MM.1S (cell line): ENCODE results near the gene ARL4A.

Experiments
- DNase-seq: peaks from one replicate; pipeline ENCODE4 v3.0.0-alpha.2; 2015
- H2AFZ ChIP-seq: fragments of 300-600 bp; sonication (generic); 2 replicates; pipeline ENCODE4 v1.6.0; 2016; ENCODE audit warnings: antibody characterized with exemption, low read length
- H3F3A ChIP-seq: fragments of 300-600 bp; sonication (generic); 2 replicates; pipeline ENCODE4 v1.6.1; 2016; ENCODE audit warnings: mild to moderate bottlenecking, antibody characterized with exemption, low read length, moderate library complexity, mixed read lengths; ENCODE audit not compliant: insufficient read depth
- H3K27ac ChIP-seq: fragments of 300-600 bp; sonication (generic); 2 replicates; pipeline ENCODE4 v1.5.1; 2016; ENCODE audit warnings: mild to moderate bottlenecking, low read length
- H3K27me3 ChIP-seq: fragments of 300-600 bp; sonication (generic); replicated peaks from 2 replicates; pipeline ENCODE4 v1.6.0; 2016; ENCODE audit warnings: low read length; ENCODE audit not compliant: insufficient read depth
- H3K36me3 ChIP-seq: fragments of 300-600 bp; sonication (generic); replicated peaks from 2 replicates; pipeline ENCODE4 v1.6.1; 2016; ENCODE audit warnings: mild to moderate bottlenecking, low read length, mixed read lengths; ENCODE audit not compliant: insufficient read depth
- H3K4me1 ChIP-seq: fragments of 300-600 bp; sonication (generic); 2 replicates; pipeline ENCODE4 v1.6.1; 2016; ENCODE audit warnings: low read length, mixed read lengths
- H3K4me2 ChIP-seq: fragments of 300-600 bp; sonication (generic); 2 replicates; pipeline ENCODE4 v1.6.0; 2016; ENCODE audit warnings: low read depth, low read length
- H3K4me3 ChIP-seq: fragments of 300-600 bp; sonication (generic); 2 replicates; pipeline ENCODE4 v1.5.1; 2016; ENCODE audit warnings: low read length, mixed read lengths
- H3K79me2 ChIP-seq: fragments of 300-600 bp; sonication (generic); 2 replicates; pipeline ENCODE4 v1.6.1; 2016; ENCODE audit warnings: mixed run types, low read length, mixed read lengths
- H3K9ac ChIP-seq: fragments of 300-600 bp; sonication (generic); 2 replicates; pipeline ENCODE4 v1.6.1; 2016; ENCODE audit warnings: low read length, mixed read lengths
- H3K9me2 ChIP-seq: fragments of 300-600 bp; sonication (generic); replicated peaks from 2 replicates; pipeline ENCODE4 v1.6.1; 2016; ENCODE audit warnings: mild to moderate bottlenecking, low read length, mixed read lengths; ENCODE audit not compliant: insufficient read depth
- H3K9me3 ChIP-seq: fragments of 300-600 bp; sonication (generic); replicated peaks from 2 replicates; pipeline ENCODE4 v1.6.1; 2016; ENCODE audit warnings: mild to moderate bottlenecking, low read length, mixed read lengths; ENCODE audit not compliant: insufficient read depth
- H4K20me1 ChIP-seq: fragments of 300-600 bp; sonication (generic); 2 replicates; pipeline ENCODE4 v1.6.1; 2016; ENCODE audit warnings: mild to moderate bottlenecking, low read length, moderate library complexity, mixed read lengths; ENCODE audit not compliant: insufficient read depth
- EZH2 ChIP-seq: fragments of 300-600 bp; sonication (generic); optimal IDR thresholded peaks from 2 replicates; pipeline ENCODE3; 2017; ENCODE audit warnings: low read depth, mild to moderate bottlenecking, antibody characterized with exemption, low read length, mixed read lengths
- EZH2phosphoT487 ChIP-seq: fragments of 300-600 bp; sonication (generic); IDR thresholded peaks from 2 replicates; pipeline ENCODE4 v1.6.1; 2018; ENCODE audit warnings: antibody characterized with exemption, low read length
- TF ChIP-seq, protein P1 (sequence below): fragments of 300-600 bp; sonication (generic); IDR thresholded peaks from 2 replicates; pipeline ENCODE4 v1.5.1; 2016; ENCODE audit warnings: antibody characterized with exemption, low read length, mixed read lengths

ARL4A gene, protein sequence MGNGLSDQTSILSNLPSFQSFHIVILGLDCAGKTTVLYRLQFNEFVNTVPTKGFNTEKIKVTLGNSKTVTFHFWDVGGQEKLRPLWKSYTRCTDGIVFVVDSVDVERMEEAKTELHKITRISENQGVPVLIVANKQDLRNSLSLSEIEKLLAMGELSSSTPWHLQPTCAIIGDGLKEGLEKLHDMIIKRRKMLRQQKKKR

DNA sequence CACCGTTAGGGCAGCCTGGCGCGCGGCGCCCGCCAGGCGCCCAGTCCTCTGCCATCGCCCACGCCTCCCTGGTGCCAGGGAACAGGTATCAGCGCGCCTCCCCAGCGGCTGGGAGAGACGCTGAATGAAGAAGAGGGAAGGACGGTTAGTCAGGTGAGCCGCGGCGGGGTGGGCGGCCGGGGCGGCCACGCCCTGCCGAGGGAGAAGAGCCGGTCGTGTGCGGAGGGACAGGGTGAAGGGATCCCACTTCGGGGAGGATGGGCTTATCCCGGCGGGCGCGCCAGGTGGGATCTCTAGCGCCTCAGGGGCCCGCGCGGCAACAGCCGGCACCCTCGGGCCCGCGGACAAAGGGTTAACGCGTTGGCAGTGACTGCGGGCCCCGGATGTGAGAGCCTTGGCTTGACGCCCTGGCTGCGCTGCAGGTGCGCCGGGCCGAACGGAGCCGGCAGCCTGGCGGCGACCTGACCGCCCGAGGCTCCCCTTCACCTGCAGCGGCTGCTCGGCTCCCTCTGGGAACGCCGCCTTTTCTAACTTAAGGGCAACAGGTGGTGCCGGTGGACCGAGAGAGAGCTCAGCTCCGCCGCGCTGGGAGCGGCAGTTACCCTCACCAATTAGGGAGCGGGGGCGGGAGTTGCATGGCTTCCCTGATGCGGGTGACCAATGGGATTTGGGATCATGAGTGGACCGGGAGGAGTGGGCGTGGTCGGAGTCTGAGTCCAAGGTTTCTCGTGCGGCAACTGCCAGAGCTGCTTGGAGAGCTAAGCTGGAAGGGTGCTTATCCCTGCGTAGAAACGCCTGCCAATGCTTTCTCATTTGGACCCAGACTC lies at the start of gene ARL4A:
TSS of gene ARL4A (plus strand) at position 743 of the 827 bp plus-strand sequence. CDS start 622 bp downstream, outside the sequence.
- peak; percentile 98 for DNase-seq
- Histone ChIP-seq H3K9me3 (no peaks in the 10 kb centered on the region), H3K79me2 (peaks cover 8% of the 10 kb centered on the region), H4K20me1 (no peaks in the 10 kb centered on the region), H3K27ac (peak within 1 kb of the TSS; percentile 96), H3K4me2 (peak within 1 kb of the TSS; percentile 71), H3K9ac (peak within 1 kb of the TSS; percentile 96), H3K36me3 (no peaks in the 10 kb centered on the region), H3K9me2 (no peaks in the 10 kb centered on the region), H3K27me3 (no peaks in the 10 kb centered on the region), H2AFZ (peak within 1 kb of the TSS; percentile 95), H3F3A (peaks cover 13% of the 10 kb centered on the region), H3K4me3 (peak within 1 kb of the TSS; percentile 73), H3K4me1 (peaks cover 4% of the 10 kb centered on the region; the same call in 1 of the 2 replicates)
- TF ChIP-seq EZH2phosphoT487, result no peak
- TF ChIP-seq, protein P1, sequence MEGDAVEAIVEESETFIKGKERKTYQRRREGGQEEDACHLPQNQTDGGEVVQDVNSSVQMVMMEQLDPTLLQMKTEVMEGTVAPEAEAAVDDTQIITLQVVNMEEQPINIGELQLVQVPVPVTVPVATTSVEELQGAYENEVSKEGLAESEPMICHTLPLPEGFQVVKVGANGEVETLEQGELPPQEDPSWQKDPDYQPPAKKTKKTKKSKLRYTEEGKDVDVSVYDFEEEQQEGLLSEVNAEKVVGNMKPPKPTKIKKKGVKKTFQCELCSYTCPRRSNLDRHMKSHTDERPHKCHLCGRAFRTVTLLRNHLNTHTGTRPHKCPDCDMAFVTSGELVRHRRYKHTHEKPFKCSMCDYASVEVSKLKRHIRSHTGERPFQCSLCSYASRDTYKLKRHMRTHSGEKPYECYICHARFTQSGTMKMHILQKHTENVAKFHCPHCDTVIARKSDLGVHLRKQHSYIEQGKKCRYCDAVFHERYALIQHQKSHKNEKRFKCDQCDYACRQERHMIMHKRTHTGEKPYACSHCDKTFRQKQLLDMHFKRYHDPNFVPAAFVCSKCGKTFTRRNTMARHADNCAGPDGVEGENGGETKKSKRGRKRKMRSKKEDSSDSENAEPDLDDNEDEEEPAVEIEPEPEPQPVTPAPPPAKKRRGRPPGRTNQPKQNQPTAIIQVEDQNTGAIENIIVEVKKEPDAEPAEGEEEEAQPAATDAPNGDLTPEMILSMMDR, result peak; percentile 38

DNA sequence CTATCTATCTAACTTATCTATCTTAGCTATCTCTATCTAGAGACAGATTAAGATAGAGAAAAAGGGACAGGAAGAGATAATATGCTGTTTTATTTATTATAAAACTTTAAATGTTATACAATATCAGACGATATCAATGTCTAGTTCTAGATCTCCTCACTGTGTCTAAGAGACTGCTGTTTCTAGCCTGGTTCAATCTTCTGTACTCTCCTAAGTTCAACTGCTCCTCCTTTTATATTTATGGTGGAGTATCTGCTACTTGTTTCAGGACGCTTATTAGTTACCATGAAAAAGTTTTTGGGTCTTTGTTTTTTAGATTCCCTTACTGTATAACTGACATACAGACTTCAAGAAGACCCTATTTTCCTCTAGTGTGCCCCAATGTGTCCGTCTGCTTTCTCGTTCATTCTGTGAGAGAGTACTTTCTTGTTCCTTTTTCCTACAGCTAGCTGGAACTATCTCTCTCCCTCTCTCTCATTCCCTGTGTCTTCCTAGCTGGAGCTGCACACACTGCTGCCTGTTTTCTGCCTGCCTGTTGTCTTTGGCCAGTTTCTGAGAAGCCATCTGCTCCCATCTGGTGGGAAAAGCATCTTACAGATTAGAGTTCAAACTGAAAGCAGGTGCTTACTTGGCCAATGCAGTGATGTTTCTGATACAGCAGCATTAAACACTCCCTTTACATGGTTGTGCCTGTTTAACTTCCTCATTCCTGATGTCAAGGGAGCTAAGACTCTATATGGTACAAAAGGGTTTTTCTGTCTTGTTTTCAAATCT lies 49.4 kb upstream of the ARL4A start:
- Histone ChIP-seq H2AFZ (peak overlapping the region; percentile 79), H3K9me2 (no peaks in the 10 kb centered on the region), H3K79me2 (no peaks in the 10 kb centered on the region), H3K27me3 (no peaks in the 10 kb centered on the region), H3K9ac (peak overlapping the region; percentile 33; the same call in 1 of the 2 replicates), H4K20me1 (no peaks in the 10 kb centered on the region), H3K4me1 (peaks cover 12% of the 10 kb centered on the region), H3K27ac (peak overlapping the region; percentile 37; the same call in 1 of the 2 replicates), H3K9me3 (no peaks in the 10 kb centered on the region), H3F3A (peaks cover 6% of the 10 kb centered on the region; the same call in 1 of the 2 replicates), H3K4me2 (peak overlapping the region; percentile 83), H3K4me3 (peak overlapping the region; percentile 42), H3K36me3 (no peaks in the 10 kb centered on the region)
- peak; percentile 62 for DNase-seq
- TF ChIP-seq EZH2, result no peak
- TF ChIP-seq, protein P1, result peak; percentile 7; the same call in 1 of the 2 replicates

DNA sequence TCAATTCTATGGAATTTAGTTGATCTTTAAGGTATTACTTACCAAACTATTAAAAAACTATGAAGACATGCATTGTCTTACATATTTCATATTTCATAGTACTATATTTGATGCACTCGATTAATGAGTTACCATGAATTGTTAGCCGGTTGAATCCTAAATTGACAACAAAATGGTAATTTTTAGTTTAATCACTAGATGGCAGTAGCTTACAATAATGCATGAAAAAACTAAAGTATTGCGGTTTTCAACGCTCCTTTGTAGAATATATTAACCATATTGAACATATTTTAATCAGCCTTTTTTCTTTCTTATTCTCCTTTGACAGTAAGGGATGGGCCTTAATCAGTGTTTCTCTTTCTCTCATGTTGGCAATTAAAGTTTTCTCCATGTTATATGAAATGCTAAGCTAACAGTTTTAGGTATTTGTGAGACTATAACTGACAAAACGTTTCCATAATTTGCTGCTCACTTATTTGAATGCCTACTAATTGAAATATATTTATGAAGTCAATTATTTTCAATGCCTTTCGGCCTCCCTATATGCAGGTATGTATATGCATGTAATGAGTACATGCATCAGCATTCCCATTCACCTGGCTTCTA lies 48.5 kb upstream of the ARL4A start:
- Histone ChIP-seq H3K9ac (no peak overlapping the region), H3K36me3 (no peaks in the 10 kb centered on the region), H3K4me2 (peak overlapping the region; percentile 83), H3K27me3 (no peaks in the 10 kb centered on the region), H3K9me2 (no peaks in the 10 kb centered on the region), H3K4me3 (no peak overlapping the region), H2AFZ (no peak overlapping the region), H3K4me1 (peaks cover 12% of the 10 kb centered on the region), H3K27ac (no peak overlapping the region), H3K79me2 (no peaks in the 10 kb centered on the region), H3K9me3 (no peaks in the 10 kb centered on the region), H3F3A (peaks cover 6% of the 10 kb centered on the region; the same call in 1 of the 2 replicates), H4K20me1 (no peaks in the 10 kb centered on the region)
- DNase-seq, result peak; percentile 70
- TF ChIP-seq, protein P1, result peak; percentile 63
- no peak for TF ChIP-seq EZH2
